GM18526 (cell line): Measurements from ENCODE around the gene TMIGD3.

Experiments used
- POLR2A ChIP-seq: IDR thresholded peaks from 3 replicates; pipeline ENCODE4 v1.6.1; 2011; ENCODE audit not compliant: insufficient read length; ENCODE audit errors: extremely low read depth

The TMIGD3 gene

GRCh38 chr1:111513410-111514020 lies 10.1 kb upstream of the TMIGD3 start:
- TF ChIP-seq POLR2A = no peak

- no peak for TF ChIP-seq POLR2A
Observed at GRCh38 chr1:111512931-111513330, 9.5 kb upstream of the TMIGD3 start.

GRCh38 chr1:111512132-111512889 lies 8.9 kb upstream of the TMIGD3 start:
- no peak for TF ChIP-seq POLR2A

GRCh38 chr1:111511370-111511769 lies 7.9 kb upstream of the TMIGD3 start:
- no peak for TF ChIP-seq POLR2A

- no peak for TF ChIP-seq POLR2A
Observed at GRCh38 chr1:111509997-111510375, 6.6 kb upstream of the TMIGD3 start.

- TF ChIP-seq POLR2A = peak; percentile 54
Observed at GRCh38 chr1:111507411-111508201, 4.2 kb upstream of the TMIGD3 start.

GRCh38 chr1:111506561-111506960 lies 3.1 kb upstream of the TMIGD3 start:
- TF ChIP-seq POLR2A = no peak

GRCh38 chr1:111505641-111506119 lies 2.2 kb upstream of the TMIGD3 start:
- peak; percentile 29 for TF ChIP-seq POLR2A

- TF ChIP-seq POLR2A = no peak
Observed at GRCh38 chr1:111504097-111504496, 664 bp upstream of the TMIGD3 start.

- no peak for TF ChIP-seq POLR2A
Observed at GRCh38 chr1:111501645-111502044, 1.8 kb downstream of the TMIGD3 start.

- TF ChIP-seq POLR2A = no peak
Observed at GRCh38 chr1:111499026-111499785, 4.2 kb downstream of the TMIGD3 start.

GRCh38 chr1:111497592-111497991 lies 5.8 kb downstream of the TMIGD3 start:
- no peak for TF ChIP-seq POLR2A

- TF ChIP-seq POLR2A = no peak
Observed at GRCh38 chr1:111496398-111496797, 7.0 kb downstream of the TMIGD3 start.

- TF ChIP-seq POLR2A = no peak
Observed at GRCh38 chr1:111491070-111491469, 12.4 kb downstream of the TMIGD3 start.

- TF ChIP-seq POLR2A = no peak
Observed at GRCh38 chr1:111490220-111490619, 13.2 kb downstream of the TMIGD3 start.

GRCh38 chr1:111489604-111490003 lies 13.8 kb downstream of the TMIGD3 start:
- TF ChIP-seq POLR2A = no peak

- TF ChIP-seq POLR2A = no peak
Observed at GRCh38 chr1:111488669-111489068, 14.8 kb downstream of the TMIGD3 start.
